ENCODE measurements around the gene GLIS1. TPM values are rescaled to one million over a fixed set of nuclear protein-coding genes. Genes with fewer than 3 reads are reported as not detected.
A peak's percentile ranks its signal among the peaks of the same experiment; 100 is the strongest.

The GLIS1 gene
- total RNA-seq, 4 donors from 2014 or later = 0.63 to 2.4 (median 1.0) TPM

DNA sequence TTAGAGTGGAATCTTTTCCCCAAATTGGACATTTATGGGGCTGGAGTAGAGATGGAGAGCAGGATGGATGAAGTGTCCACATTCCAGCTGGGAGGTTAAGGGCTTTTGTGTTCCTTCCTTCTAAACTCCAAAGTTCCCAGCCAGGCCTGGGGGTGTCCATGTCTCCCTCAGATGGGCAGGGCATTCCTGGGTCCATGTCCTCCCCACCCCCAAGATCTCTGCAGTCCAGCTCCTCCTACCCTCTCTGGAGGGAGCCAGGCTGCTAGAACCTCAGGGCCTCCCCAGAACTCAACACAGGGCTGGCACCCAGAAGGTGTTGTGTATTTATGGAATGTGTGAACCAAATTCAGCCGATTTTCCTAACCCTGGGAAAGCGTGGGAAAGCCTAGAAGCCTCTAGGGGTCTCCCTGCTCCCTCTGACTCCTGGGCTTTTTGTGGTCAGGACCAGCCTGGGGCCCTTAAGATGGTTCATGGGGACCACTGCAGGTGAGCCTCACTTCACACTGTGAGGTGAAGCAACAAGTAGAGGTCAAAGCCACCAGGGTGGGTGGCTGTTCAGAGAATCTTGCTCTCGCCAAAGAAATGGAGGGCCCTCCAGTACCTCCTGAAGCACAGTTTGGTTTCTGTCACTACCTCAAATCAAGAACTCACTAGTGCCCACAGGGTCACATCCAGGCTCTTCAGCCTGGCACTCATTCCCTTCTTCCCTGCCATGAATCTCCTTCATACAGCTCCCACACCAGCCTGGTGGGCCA is 54.8 kb downstream of the GLIS1 start:
- intact Hi-C loops (cut with DNase I; ENCODE audit: low total_unique reads) = loop anchor here (5.0 kb wide), 1 partner anchor 197 kb away; no protein-coding TSS in a partner anchor
- no peak overlapping the region for H3K4me3 ChIP-seq (ENCODE audit: low read depth, poor library complexity, severe bottlenecking)
- no peak for DNase-seq (ENCODE audit: low spot score in 2 of 2)
- TF ChIP-seq, protein P1, sequence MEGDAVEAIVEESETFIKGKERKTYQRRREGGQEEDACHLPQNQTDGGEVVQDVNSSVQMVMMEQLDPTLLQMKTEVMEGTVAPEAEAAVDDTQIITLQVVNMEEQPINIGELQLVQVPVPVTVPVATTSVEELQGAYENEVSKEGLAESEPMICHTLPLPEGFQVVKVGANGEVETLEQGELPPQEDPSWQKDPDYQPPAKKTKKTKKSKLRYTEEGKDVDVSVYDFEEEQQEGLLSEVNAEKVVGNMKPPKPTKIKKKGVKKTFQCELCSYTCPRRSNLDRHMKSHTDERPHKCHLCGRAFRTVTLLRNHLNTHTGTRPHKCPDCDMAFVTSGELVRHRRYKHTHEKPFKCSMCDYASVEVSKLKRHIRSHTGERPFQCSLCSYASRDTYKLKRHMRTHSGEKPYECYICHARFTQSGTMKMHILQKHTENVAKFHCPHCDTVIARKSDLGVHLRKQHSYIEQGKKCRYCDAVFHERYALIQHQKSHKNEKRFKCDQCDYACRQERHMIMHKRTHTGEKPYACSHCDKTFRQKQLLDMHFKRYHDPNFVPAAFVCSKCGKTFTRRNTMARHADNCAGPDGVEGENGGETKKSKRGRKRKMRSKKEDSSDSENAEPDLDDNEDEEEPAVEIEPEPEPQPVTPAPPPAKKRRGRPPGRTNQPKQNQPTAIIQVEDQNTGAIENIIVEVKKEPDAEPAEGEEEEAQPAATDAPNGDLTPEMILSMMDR (IDR thresholded peaks at IDR 0.05) = no peak
- TF ChIP-seq POLR2A (IDR thresholded peaks at IDR 0.05) = no peak
- WGBS, 2 donors = 77 to 80% methylated on average over 3 of the region's 3 CpGs

- H3K4me3 ChIP-seq (ENCODE audit: low read depth, poor library complexity, severe bottlenecking) = no peak overlapping the region
- no peak for DNase-seq (ENCODE audit: low spot score in 2 of 2)
- TF ChIP-seq, protein P1 (IDR thresholded peaks at IDR 0.05) = no peak
- TF ChIP-seq POLR2A (IDR thresholded peaks at IDR 0.05) = no peak
- intact Hi-C loops (cut with DNase I; ENCODE audit: low total_unique reads) = loop anchor here (5.0 kb wide), 1 partner anchor 196 kb away; no protein-coding TSS in a partner anchor
- 88 to 93% methylated on average over 6 of the region's 6 CpGs for WGBS, 2 donors
Observed at GRCh38 chr1:53682881-53683280, 56.1 kb downstream of the GLIS1 start.

- no peak for TF ChIP-seq POLR2A (IDR thresholded peaks at IDR 0.05)
- TF ChIP-seq, protein P1 (IDR thresholded peaks at IDR 0.05) = no peak
- 20 to 24% methylated on average over 13 to 15 of the region's 15 CpGs for WGBS, 2 donors
- intact Hi-C loops (cut with DNase I; ENCODE audit: low total_unique reads) = loop anchor here (5.0 kb wide), 1 partner anchor 195 kb away; no protein-coding TSS in a partner anchor
- DNase-seq (ENCODE audit: low spot score in 2 of 2) = peak; percentile 23 to 91
- no peak overlapping the region for H3K4me3 ChIP-seq (ENCODE audit: low read depth, poor library complexity, severe bottlenecking)
Observed at GRCh38 chr1:53681977-53682685, 56.8 kb downstream of the GLIS1 start.

- intact Hi-C loops (cut with DNase I; ENCODE audit: low total_unique reads) = loop anchor here (5.0 kb wide), 1 partner anchor 194 kb away; no protein-coding TSS in a partner anchor
- no peak overlapping the region for H3K4me3 ChIP-seq (ENCODE audit: low read depth, poor library complexity, severe bottlenecking)
- TF ChIP-seq POLR2A (IDR thresholded peaks at IDR 0.05) = no peak
- TF ChIP-seq, protein P1 (IDR thresholded peaks at IDR 0.05) = no peak
- 53 to 63% methylated on average over 6 of the region's 6 CpGs for WGBS, 2 donors
- DNase-seq (ENCODE audit: low spot score in 2 of 2) = no peak
Observed at GRCh38 chr1:53681351-53681976, 57.5 kb downstream of the GLIS1 start.

- no peak for DNase-seq (ENCODE audit: low spot score in 2 of 2)
- 82 to 88% methylated on average over 8 of the region's 8 CpGs for WGBS, 2 donors
- no peak overlapping the region for H3K4me3 ChIP-seq (ENCODE audit: low read depth, poor library complexity, severe bottlenecking)
- no peak for TF ChIP-seq POLR2A (IDR thresholded peaks at IDR 0.05)
- TF ChIP-seq, protein P1 (IDR thresholded peaks at IDR 0.05) = no peak
- intact Hi-C loops (cut with DNase I; ENCODE audit: low total_unique reads) = loop anchor here (5.0 kb wide), 1 partner anchor 194 kb away; no protein-coding TSS in a partner anchor
Observed at GRCh38 chr1:53680868-53681267, 58.1 kb downstream of the GLIS1 start.

Data from lower leg skin (tissue), 4 donors.